ENCODE measurements around the gene BDKRB2.
"Not testable (repeated sequence)": the region's sequence is repeated elsewhere in the genome, so short reads cannot be mapped to it uniquely, and the experiment has no call there.

Gene BDKRB2

GRCh38 chr14:96229315-96229714, 24.7 kb downstream of the BDKRB2 start:
- no peak for DNase-seq

GRCh38 chr14:96231056-96231455, 26.4 kb downstream of the BDKRB2 start:
- no peak for DNase-seq

GRCh38 chr14:96231526-96232130, 27.0 kb downstream of the BDKRB2 start:
- DNase-seq, result no peak

GRCh38 chr14:96232506-96232905, 27.9 kb downstream of the BDKRB2 start:
- DNase-seq, result no peak

- DNase-seq, result no peak
Measured at GRCh38 chr14:96233661-96234060, 29.0 kb downstream of the BDKRB2 start.

GRCh38 chr14:96235426-96235825, 30.8 kb downstream of the BDKRB2 start:
- DNase-seq, result no peak

GRCh38 chr14:96237641-96238040, 33.0 kb downstream of the BDKRB2 start:
- no peak for DNase-seq

GRCh38 chr14:96238676-96239265, 34.1 kb downstream of the BDKRB2 start:
- no peak for DNase-seq

GRCh38 chr14:96239711-96240141, 35.1 kb downstream of the BDKRB2 start:
- DNase-seq, result no peak

GRCh38 chr14:96240641-96241040, 36.0 kb downstream of the BDKRB2 start:
- DNase-seq, result no peak

GRCh38 chr14:96242126-96242525, 37.5 kb downstream of the BDKRB2 start:
- no peak for DNase-seq

GRCh38 chr14:96243785-96244184, 39.1 kb downstream of the BDKRB2 start:
- no peak for DNase-seq

GRCh38 chr14:96245074-96245473, 40.4 kb downstream of the BDKRB2 start:
- not testable (repeated sequence) for DNase-seq

- peak; percentile 83 for DNase-seq
Measured at GRCh38 chr14:96245710-96246538, 41.3 kb downstream of the BDKRB2 start.

GRCh38 chr14:96246539-96246847, 41.9 kb downstream of the BDKRB2 start:
- peak; percentile 94 for DNase-seq

GRCh38 chr14:96247031-96247430, 42.4 kb downstream of the BDKRB2 start:
- no peak for DNase-seq

GRCh38 chr14:96249029-96249428, 44.4 kb downstream of the BDKRB2 start:
- DNase-seq, result peak; percentile 93

- no peak for DNase-seq
Measured at GRCh38 chr14:96250485-96250884, 45.8 kb downstream of the BDKRB2 start.

- DNase-seq, result no peak
Measured at GRCh38 chr14:96251656-96252155, 47.1 kb downstream of the BDKRB2 start.

- DNase-seq, result peak; percentile 76
Measured at GRCh38 chr14:96252323-96252998, 47.8 kb downstream of the BDKRB2 start.

GRCh38 chr14:96252999-96253539, 48.4 kb downstream of the BDKRB2 start:
- DNase-seq, result peak; percentile 96

- DNase-seq, result no peak
Measured at GRCh38 chr14:96254687-96255086, 50.0 kb downstream of the BDKRB2 start.

Data from fibroblast of skin of right quadriceps (primary cell).